Transverse colon (tissue), 4 donors: Measurements from ENCODE around the gene DOCK9.

Experiments used
- CTCF ChIP-seq, 5 experiments: fragments of 200-600 bp in 3 of 5; fragments of 450-650 bp in 2 of 5; sonication (generic) in 3 of 5; IDR thresholded peaks; 1 replicate in 2 of 5; 2 replicates in 3 of 5; pipeline ENCODE4 v1.5.1; 2016 to 2017; ENCODE audit warnings: antibody characterized with exemption in 5 of 5, inconsistent platforms in 3 of 5, mild to moderate bottlenecking in 2 of 5, moderate library complexity in 1 of 5
- EP300 ChIP-seq: sonication (generic); formaldehyde crosslinking; IDR thresholded peaks from one replicate; pipeline ENCODE4 v1.6.1; 2017; ENCODE audit warnings: antibody characterized with exemption, low read depth
- POLR2A ChIP-seq: fragments of 450-650 bp; IDR thresholded peaks from one replicate; pipeline ENCODE4 v1.6.1; 2016; ENCODE audit warnings: antibody characterized with exemption, mild to moderate bottlenecking, moderate library complexity
- POLR2AphosphoS5 ChIP-seq, 3 donors: sonication (generic); formaldehyde crosslinking; IDR thresholded peaks; one replicate each; pipeline ENCODE4 v1.6.1; 2016; ENCODE audit warnings: antibody characterized with exemption in 3 of 3

GRCh38 chr13:98824376-98825160 is 153.3 kb downstream of the DOCK9 start:
- TF ChIP-seq CTCF (IDR thresholded peaks at IDR 0.05) (no peak), POLR2A (no peak), POLR2AphosphoS5 (IDR thresholded peaks at IDR 0.05) (no peak), EP300 (no peak)
